Stimulated activated CD4-positive, alpha-beta T cell treated with anti-CD3 and anti-CD28 coated beads, TNF-alpha, amount 100 ng/mL, for 48 hours (primary cell): ENCODE results near the gene TMEM235.

Experiments
- DNase-seq, 3 donors: peaks; one replicate each; pipeline ENCODE4 v3.0.0-alpha.2; 2020; ENCODE audit warnings: low read depth in 3 of 3

Gene TMEM235

DNA sequence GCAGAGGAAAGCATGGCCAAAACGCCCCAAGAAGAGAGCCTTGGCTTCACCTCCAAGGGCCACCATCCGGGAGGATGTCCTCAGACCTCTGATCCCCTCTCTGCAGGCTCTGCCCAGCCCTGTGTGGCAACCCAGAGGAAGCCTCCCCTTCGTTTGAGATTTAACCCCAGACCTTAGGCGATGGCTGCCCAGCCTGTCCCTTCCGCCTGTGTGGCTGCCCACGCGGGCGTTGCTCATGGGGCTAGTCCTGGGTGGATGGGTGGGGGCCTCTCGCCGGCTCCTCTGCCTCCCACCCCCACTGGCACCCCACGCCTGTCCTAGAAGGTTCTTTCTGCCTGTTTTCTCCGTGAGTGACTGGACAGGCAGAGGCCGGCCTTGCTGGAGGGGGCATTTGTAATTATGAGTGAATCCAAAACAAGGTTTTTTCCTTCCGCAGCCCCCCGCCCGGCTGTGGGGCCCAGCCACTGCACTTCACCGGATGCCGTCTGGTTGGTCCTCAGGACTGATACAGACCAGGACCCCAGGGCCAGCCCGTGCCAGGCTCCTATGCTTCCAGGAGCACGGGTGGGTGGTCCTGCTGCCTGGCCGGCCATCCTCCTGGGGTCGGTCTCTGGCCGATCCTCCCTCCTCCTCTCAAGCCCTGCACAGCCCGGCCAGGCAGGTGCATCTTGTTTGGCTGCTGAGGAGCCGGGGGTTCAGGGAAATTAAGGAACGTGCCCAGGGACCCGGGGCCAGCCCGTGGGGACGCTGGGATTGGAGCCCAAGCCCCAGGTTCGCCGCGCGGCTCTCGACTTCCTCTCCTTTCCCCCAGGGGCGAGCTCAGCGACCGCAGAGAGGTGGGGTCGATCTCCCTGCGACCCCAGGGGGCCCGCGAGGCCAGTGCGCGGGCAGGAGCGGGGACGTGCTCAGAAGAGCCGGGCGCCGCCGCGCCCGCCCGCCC lies at the start of gene TMEM235:
Gene TMEM235, plus strand, starts transcription at position 636 of the 940 bp plus-strand sequence. CDS start 393 bp downstream, outside the sequence.
- no peak for DNase-seq

- DNase-seq: no peak
Observed at GRCh38 chr17:78182504-78182903, 48.9 kb upstream of the TMEM235 start.

- no peak for DNase-seq
Observed at GRCh38 chr17:78183916-78184315, 47.5 kb upstream of the TMEM235 start.

DNA sequence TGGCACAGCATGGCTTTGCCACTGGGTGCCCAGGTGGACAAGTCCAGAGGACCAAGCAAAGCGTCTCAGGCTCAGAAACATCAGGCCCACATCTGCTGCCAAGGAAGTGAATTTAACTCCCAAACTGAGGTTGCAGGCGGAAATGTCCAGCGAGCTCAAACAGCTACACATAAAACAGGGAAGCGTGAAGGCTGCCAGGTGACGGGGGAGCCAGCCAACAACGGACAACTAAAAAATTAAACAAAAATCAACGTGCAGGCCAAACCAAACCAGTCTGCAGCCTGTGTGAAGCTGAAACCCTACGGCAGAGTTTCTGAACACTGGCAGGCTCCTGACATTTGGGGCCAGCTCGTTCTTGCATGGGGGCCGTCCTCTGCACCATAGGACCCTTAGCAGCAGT lies 47.1 kb upstream of the TMEM235 start:
- no peak for DNase-seq

- no peak for DNase-seq
Observed at GRCh38 chr17:78184868-78185267, 46.6 kb upstream of the TMEM235 start.

GRCh38 chr17:78185981-78186691 lies 45.3 kb upstream of the TMEM235 start:
- DNase-seq: no peak

- peak; percentile 95 for DNase-seq
Observed at GRCh38 chr17:78186692-78187595, 44.5 kb upstream of the TMEM235 start, which contains the start of the genes AFMID and TK1. Gene AFMID (plus strand): TSS chr17:78187362. CDS start chr17:78187371, 9 bp downstream. Gene TK1 (minus strand): TSS chr17:78187052. CDS start chr17:78186994, 58 bp downstream.

DNA sequence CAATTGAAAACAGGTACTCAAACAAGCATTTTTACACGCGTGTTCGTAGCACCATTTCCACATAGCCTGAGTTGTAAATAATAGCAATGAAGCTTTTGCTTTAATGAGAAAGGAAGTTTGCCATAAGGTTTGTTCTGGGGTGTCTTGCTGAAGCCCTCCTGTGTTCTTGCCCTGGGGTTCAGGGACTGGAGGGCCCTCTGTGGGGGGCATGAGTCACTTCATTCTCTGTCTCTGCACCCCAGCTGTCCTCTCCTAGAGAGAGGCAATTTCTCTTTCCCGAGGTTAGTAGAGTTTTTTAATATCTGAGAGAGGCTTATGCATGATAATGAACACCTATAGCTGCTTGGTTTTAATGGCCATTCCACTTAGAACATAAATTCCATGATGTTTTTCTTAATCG lies 34.7 kb upstream of the TMEM235 start:
- DNase-seq: no peak

DNA sequence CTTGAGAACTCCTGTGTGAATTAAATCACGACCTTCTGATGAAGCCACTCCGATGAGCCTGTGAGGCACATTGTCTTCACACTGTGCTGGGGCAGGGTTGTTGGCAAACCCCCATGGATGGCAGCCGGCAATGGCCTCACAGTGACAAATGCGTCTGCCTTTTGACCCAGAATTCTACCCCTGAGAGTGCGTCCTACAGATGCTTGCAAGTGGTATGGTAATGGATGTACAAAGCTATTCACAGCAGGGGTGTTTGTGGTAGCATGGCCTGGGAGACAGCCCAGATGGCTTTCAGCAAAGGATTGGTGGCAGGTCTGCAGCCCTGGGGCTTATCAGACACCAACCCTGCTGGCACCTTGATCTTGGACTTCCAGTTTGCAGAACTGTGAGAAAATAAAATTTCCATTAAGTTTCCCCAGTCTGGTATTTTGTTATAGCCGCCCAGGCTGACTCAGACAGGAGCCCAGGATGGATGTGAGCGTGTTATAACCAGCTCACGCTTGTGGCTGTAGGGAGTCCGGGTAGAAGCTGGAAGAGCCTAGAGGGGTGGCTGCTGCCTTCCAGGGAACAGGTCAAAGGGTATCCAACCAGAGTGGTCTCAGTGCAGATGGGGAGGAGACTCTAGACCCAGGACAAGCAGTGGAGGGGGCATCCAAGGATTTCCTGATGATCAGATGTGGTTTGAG lies 34.1 kb upstream of the TMEM235 start:
- DNase-seq: no peak

DNA sequence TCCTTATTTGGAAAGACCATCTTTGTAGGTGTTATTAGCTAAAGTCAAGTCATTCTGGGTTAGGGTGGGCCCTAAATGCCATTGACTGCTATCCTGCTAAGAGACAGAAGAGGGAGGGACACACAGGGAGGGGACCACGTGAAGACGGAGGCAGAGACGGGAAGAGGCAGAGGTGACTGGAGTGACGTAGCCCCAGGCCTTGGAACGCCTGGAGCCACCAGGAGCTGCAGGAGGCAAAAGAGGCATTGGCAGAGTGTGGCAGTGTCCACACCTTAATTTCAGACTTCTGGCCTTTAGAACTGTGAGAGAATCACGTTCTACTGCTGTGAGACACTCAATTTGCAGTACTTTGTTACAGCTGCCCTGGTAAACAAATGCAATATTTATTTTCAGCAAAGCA lies 31.0 kb upstream of the TMEM235 start:
- DNase-seq: no peak

- no peak for DNase-seq
Observed at GRCh38 chr17:78202666-78203065, 28.8 kb upstream of the TMEM235 start.

- no peak for DNase-seq
Observed at GRCh38 chr17:78204387-78205123, 26.9 kb upstream of the TMEM235 start.

GRCh38 chr17:78205124-78205775 lies 26.2 kb upstream of the TMEM235 start:
- no peak for DNase-seq

DNA sequence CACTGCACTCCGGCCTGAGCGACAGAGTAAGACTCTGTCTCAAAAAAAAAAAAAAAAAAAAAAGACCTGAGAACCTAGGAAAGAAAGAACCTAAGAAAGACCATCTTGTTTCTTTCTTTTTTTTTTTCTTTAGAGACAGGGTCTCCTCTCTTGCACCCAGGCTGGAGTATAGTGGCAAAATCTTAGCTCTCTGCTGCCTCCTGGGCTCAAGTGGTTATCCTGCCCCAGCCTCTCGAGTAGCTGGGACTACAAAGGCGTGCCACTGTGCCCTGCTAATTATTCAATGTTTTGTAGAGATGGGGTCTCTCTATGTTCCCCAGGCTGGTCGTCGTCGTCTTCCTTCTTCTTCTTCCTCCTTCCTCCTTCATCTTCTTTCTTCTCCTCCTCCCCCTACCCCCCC lies 25.1 kb upstream of the TMEM235 start:
- no peak for DNase-seq

DNA sequence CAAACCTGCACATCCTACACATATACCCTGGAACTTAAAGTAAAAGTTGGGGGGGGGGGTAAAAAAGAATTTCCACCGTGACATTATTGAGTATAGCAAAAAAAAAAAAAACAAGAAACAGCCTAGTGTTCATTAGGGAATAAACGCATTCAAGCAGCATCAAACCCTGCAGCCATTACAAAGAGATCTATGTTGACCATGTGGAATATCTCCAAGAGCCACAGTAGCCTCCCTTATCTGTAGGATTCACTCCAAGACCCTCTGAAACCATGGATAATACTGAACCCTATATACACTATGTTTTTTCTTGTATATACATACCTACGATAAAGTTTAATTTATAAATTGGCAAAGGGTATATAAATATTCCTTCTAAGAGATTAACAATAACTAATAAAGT lies 22.9 kb upstream of the TMEM235 start:
- DNase-seq: no peak

- no peak for DNase-seq
Observed at GRCh38 chr17:78210111-78210510, 21.3 kb upstream of the TMEM235 start.

GRCh38 chr17:78211032-78211431 lies 20.4 kb upstream of the TMEM235 start:
- DNase-seq: no peak

GRCh38 chr17:78214016-78214705 lies 17.3 kb upstream of the TMEM235 start, which contains the start of gene BIRC5:
Gene BIRC5 (plus strand): TSS chr17:78214253. CDS start chr17:78214317, 64 bp downstream.
- DNase-seq: peak; percentile 82 to 94 (median 85)

GRCh38 chr17:78214706-78215061 lies 16.7 kb upstream of the TMEM235 start:
- no peak for DNase-seq
